Esophagus muscularis mucosa (tissue), 3 donors: ENCODE results near the gene SGF29.

ENCODE experiments used
- POLR2A ChIP-seq: fragments of 450-650 bp; IDR thresholded peaks from one replicate; pipeline ENCODE4 v1.6.1; 2017; ENCODE audit warnings: antibody characterized with exemption, moderate library complexity, mild to moderate bottlenecking, low read depth
- TF ChIP-seq, protein P1 (sequence below), 3 experiments: fragments of 200-600 bp in 2 of 3; fragments of 450-650 bp in 1 of 3; sonication (generic) in 2 of 3; IDR thresholded peaks; one replicate each; pipeline ENCODE4 v1.5.1; 2017 to 2019; ENCODE audit warnings: antibody characterized with exemption in 3 of 3, mild to moderate bottlenecking in 2 of 3, moderate library complexity in 1 of 3

DNA sequence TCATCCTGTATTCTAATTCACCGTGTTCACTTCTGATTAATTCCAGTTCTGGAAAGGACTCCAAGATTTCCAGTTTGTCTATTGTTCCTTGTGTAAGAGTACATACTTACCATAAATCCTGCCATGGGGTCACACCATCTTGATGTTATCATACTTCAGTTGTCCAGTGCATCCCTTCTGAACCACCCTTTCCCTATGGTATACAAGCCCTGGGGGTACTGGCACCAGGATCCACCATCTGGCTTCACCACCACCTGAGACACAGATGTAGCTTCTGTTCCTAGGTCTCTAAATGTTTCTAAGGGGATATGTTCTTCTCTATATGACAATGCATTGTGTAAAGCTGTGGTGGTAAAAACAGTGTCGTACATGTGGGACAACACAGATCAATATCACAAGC, 21.2 kb downstream of the SGF29 start:
- TF ChIP-seq, protein P1, sequence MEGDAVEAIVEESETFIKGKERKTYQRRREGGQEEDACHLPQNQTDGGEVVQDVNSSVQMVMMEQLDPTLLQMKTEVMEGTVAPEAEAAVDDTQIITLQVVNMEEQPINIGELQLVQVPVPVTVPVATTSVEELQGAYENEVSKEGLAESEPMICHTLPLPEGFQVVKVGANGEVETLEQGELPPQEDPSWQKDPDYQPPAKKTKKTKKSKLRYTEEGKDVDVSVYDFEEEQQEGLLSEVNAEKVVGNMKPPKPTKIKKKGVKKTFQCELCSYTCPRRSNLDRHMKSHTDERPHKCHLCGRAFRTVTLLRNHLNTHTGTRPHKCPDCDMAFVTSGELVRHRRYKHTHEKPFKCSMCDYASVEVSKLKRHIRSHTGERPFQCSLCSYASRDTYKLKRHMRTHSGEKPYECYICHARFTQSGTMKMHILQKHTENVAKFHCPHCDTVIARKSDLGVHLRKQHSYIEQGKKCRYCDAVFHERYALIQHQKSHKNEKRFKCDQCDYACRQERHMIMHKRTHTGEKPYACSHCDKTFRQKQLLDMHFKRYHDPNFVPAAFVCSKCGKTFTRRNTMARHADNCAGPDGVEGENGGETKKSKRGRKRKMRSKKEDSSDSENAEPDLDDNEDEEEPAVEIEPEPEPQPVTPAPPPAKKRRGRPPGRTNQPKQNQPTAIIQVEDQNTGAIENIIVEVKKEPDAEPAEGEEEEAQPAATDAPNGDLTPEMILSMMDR (IDR thresholded peaks at IDR 0.05), result no peak
- no peak for TF ChIP-seq POLR2A
